Brain microvascular endothelial cell (primary cell): ENCODE measurements around the gene NSD2.

Source experiments
- DNase-seq: peaks from one replicate; pipeline ENCODE4 v3.0.0-alpha.2; 2020
- H3K27ac ChIP-seq: fragments of 250-450 bp; sonication (Bioruptor Pico); 2 replicates; pipeline ENCODE4 v1.5.1; 2020; ENCODE audit warnings: mild to moderate bottlenecking, moderate library complexity
- H3K27me3 ChIP-seq: fragments of 250-450 bp; sonication (Bioruptor Pico); replicated peaks from 2 replicates; pipeline ENCODE4 v1.5.1; 2020; ENCODE audit warnings: mild to moderate bottlenecking
- H3K36me3 ChIP-seq: fragments of 250-450 bp; sonication (Bioruptor Pico); replicated peaks from 2 replicates; pipeline ENCODE4 v1.5.1; 2020; ENCODE audit warnings: mild to moderate bottlenecking
- H3K4me3 ChIP-seq: 2 replicates; pipeline ENCODE4 v1.5.1; 2011; ENCODE audit warnings: low read depth, mild to moderate bottlenecking, control low read depth, low read length, moderate library complexity
- CTCF ChIP-seq: IDR thresholded peaks from 2 replicates; pipeline ENCODE4 v1.5.1; 2011; ENCODE audit warnings: low read depth, mild to moderate bottlenecking, moderate library complexity, low read length, control low read depth, inconsistent platforms; ENCODE audit errors: missing control alignments
- in situ Hi-C: cut with HindIII; loops from 2 replicates; pipeline ENCODE4 v1.10.0; 2017; ENCODE audit warnings: low sequenced_read_pairs, low pct_ligation_motif_present

Gene NSD2

GRCh38 chr4:1854752-1855151 is 16.4 kb upstream of the NSD2 start:
- no peaks in the 10 kb centered on the region for H3K27me3 ChIP-seq
- DNase-seq, result no peak
- no peak for TF ChIP-seq CTCF
- H3K27ac ChIP-seq, result no peak overlapping the region
- peak overlapping the region; percentile 82 for H3K4me3 ChIP-seq
- H3K36me3 ChIP-seq, result no peaks in the 10 kb centered on the region
- in situ Hi-C loops, result no loop called here

GRCh38 chr4:1855333-1856070 is 15.7 kb upstream of the NSD2 start:
- Histone ChIP-seq H3K36me3 (no peaks in the 10 kb centered on the region), H3K27ac (peak overlapping the region; percentile 36), H3K4me3 (peak overlapping the region; percentile 82), H3K27me3 (no peaks in the 10 kb centered on the region)
- no peak for TF ChIP-seq CTCF
- in situ Hi-C loops, result no loop called here
- no peak for DNase-seq

- Histone ChIP-seq H3K27ac (peak within 1 kb of the TSS; percentile 36), H3K27me3 (no peaks in the 10 kb centered on the region), H3K36me3 (no peaks in the 10 kb centered on the region), H3K4me3 (peak within 1 kb of the TSS; percentile 82)
- in situ Hi-C loops, result no loop called here
- no peak for TF ChIP-seq CTCF
- peak; percentile 88 for DNase-seq
These were observed 14.9 kb upstream of the NSD2 start, which contains the start of gene LETM1 for GRCh38 chr4:1856071-1856942. LETM1 (minus strand) TSS chr4:1856156; CDS start chr4:1855950, 206 bp downstream.

DNA sequence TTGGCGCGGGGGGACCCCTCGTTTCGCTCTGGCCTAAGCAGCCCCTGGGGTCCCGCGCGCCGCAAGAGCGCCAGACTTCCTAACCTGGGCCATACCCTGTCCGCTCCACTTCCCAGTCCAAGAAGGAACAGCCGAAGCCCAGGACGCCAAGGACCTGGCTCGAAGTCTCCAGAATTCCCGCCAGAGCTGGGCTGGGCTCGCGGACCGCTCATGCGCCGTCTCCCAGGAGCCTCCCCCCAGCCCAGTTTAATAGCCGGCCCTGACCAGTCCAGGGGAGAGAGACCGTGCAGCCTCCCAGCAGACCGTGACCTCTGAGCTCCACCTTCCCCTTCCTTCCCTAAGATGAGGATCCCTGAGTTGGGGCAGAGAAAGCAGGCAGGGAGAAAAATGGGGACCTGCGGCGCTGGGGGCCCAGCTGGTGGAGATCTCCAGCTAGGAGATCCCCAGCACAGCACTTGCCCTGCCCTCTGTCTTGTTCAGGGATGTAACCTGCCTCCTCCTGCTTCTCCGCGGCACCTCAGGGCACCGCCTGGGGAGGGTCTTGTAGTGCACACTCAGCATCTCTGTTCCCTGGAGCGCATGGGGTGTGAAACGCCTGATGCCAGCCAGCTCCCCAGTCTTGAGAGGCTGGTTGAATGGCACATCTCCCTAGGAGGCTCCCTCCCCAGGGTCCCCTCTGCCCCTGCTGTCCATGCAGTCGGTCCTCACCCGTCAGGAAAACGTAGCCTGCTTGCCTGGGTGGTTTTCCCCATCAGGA is 14.1 kb upstream of the NSD2 start:
- Histone ChIP-seq H3K27ac (no peak overlapping the region), H3K4me3 (peak overlapping the region; percentile 82), H3K27me3 (no peaks in the 10 kb centered on the region), H3K36me3 (no peaks in the 10 kb centered on the region)
- DNase-seq, result no peak
- TF ChIP-seq CTCF, result no peak
- in situ Hi-C loops, result no loop called here

- Histone ChIP-seq H3K27ac (no peak overlapping the region), H3K27me3 (no peaks in the 10 kb centered on the region), H3K4me3 (no peak overlapping the region), H3K36me3 (no peaks in the 10 kb centered on the region)
- no peak for TF ChIP-seq CTCF
- in situ Hi-C loops, result no loop called here
- no peak for DNase-seq
These were observed 13.3 kb upstream of the NSD2 start for GRCh38 chr4:1857931-1858330.
